DMS 273 treated with DMSO at 0.1 percent for 48 hours (cell line): ENCODE data around the gene JARID2.

Experiments
- DNase-seq: peaks from one replicate; lab custom pipeline; 2025; lab: John Stamatoyannopoulos, UW

The JARID2 gene

DNA sequence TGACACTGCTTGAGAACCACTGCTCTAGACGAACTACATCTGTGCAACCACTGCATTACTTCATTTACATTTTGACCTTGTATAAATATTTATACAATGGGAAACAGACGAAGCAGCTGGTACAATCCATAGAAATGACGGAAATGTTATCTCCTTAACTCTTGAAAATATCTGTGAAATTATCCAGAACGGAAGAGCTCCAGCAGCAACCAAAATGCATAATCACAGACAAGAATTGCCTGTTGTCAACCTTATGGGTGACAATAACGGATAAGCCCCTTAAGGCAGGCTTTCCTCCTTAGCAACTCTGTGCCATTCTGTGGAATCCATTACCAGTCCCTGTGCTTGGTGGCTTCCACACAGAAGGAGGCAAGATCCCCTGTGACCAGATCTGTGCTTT is 301.5 kb downstream of the JARID2 start:
- no peak for DNase-seq

DNA sequence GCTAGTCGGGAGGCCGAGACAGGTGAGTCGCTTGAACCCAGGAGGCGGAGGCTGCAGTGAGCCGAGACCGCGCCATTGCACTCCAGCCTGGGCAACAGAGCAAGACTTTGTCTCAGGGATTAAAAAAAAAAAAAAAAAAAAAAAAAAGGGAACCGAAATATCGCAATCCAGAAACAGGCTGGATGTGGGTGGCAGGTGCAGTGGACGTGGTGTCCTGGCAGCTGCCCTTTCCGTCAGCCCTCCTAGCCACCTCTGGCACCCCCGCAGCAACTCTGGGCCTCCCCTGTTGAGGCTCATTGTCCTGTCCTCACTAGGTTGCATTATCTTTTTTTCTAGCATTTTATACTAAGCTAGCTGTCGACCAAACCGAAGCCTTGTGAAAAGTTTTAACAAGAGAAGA is 303.5 kb downstream of the JARID2 start:
- DNase-seq, result no peak

DNA sequence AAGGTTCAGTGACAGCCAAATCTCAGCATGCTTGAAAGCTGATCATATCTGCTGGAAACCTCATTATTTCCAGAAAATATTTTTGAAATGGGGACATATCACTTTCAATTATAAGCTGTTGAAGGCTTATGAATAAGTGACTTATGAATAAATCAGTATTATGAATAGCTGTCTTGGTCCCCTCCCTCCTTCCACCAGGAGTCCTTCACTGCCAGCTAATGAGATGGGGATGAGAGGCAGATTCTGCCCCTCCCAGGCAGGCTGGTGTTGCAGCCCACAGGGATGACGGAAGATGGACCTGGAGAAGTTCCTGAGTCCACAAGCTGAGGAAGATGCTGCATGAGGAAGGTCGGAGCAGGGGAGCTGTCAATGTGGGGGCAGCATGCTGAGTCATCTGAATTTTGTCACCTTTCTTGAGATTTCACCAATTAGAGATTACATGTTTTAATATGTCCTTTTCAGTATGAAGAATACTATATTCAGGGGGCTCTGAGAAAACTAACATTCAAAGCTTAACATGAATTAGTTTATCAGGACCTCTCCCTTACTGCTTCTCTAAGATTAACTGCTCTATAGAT is 304.8 kb downstream of the JARID2 start:
- DNase-seq, result no peak

DNA sequence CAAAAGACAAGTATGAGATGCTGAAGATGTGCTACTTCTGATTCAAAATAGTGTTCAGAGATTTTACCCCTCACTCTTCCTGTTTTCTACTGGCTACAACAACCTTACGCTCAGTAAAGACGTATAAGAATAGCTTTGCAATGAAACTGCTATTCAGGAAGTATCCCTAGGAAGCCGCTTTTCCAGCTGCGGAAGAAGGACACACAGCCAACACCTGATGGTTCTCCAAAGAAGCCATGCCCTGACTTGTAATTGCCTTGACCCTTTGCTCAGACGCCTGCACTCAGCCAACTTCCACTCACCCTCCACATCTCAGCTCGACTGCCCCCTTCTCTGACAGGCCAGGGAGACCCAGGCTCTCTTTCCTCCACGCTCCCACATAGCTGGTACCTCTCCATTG is 305.4 kb downstream of the JARID2 start:
- no peak for DNase-seq

DNA sequence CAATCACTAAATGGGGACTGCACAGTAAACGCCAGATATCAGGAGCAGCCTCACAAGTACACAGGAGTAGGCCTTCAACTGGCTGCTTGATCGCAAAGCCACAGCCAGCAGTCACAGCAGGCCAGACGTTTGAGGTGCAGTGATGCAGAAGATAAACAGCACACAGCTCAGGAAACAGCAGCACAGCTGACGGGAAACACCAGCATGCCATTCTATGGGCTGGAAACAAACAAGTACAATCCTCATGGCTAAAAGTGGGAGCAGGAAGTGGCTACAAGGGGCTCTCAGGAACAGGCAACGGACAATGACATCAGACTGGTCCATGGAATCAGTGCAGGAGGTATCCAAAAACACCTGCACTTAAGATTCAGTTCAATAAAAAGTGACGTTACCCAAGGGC is 305.9 kb downstream of the JARID2 start:
- no peak for DNase-seq

DNA sequence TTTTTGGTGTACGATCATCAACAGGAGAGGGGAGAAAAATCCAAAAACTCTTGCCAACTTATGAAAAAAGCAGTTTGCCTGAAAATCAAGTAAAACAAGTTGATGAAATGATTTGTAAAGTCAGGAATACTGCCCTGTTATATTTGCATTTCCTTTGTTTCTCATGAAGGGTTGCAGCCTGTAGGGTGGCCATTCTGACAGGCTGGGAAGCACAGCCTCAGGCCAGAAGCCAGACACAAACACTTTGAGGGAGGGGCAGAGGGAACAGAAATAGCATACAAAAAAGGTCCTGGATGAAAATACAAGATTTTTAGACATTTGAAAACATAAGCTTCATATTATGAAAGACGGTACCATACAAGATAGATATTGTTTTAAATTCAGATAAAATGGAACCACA is 307.2 kb downstream of the JARID2 start:
- no peak for DNase-seq

DNA sequence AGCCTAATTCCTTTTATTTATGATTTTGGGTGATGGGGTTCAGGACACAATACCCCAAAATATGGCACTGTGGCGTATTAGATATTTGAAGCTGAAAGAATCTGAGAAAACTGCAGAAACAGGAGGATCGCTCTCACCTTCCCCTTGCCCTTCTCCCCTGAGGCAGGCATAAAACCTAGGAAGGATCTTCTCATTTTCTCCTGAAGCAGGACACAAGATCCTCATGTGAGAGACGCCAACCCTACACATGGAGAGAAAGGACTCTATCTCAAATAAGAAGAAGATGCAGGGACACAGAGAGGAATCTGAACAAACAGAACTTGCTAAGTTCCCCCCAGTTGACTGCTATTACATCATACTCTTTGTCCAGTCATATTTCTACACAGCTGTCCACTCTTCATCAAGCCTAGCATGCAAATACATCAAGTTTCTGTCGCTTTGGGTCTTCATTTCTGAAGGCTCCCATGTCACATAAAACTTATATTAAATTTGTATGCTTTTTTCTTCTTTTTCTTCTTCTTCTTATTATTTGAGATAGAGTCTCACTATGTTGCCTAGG is 307.9 kb downstream of the JARID2 start:
- DNase-seq, result no peak

DNA sequence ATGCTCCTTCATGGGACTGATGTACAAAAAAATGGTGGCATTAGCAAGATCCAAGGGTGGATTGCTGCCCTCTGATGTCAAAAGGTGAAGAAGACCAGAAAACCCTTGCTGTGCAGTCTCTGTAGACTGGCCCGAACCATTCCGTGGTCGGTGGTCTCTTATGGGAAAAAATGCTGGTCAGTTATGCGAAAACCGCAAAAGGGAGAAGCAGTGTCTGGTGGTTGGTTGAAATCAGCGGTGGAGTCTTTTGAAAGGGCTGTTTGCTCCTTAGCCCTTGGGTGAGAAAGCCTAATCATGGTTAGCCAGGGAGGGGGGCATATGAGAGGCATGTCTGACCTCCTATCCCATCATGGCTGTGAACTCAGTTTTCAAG is 308.8 kb downstream of the JARID2 start:
- no peak for DNase-seq

DNA sequence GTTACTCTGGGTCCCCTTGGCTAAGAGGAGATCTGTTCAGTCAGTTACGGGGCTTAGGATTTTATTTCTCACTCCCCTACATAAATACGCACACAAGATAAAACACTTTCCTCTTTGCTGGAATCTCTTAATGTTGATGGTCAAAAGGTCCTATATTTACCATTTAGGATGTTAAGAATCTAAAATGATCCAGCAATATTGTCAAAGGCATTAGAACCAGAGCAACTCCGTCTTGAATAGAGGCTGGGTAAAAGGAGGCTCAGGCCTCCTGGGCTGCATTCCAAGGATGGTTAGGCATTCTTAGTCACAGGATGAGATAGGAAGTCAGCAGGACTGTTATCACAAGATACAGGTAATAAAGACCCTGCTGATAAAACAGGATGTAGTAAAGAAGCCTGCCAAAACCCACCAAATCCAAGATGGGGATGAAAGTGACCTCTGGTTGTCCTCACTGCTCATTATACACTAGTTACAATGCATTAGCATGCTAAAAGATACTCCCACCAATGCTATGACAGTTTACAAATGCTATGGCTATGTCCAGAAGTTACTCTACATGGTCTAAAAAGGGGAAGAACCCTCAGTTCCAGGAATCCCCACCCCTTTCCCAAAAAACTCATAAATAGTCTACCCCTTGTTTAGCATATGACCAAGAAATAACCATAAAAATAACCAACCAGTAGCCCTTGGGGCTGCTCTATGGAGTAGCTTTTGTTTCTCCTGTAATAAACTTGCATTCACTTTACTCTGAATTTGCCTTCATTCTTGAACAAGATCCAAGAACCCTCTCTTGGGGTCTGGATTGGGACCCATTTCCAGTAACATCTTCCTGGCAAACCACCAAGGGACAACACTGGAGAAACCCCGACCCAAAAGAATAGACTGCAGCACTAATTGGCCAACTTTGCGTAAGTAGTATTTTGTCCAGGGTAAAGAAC is 309.5 kb downstream of the JARID2 start:
- DNase-seq, result no peak

DNA sequence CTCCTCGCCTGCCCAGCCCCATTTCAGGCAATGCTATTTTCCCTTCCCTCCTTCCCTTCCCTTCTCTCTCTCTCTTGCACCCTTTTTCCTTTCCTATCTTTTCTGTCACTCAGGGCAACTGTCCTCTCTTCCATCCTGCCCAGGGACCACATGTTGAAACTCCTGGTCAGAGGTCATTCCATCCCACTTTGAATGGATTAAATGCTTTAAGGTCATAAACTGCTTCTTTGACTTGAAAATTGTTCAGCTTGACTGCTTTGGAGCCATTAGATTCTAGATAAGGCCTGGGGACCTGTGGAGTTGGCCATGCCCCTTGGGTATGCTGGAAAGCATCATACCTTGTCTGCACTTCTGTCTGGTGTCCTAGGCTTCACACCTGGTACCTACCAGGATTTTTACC is 310.8 kb downstream of the JARID2 start:
- no peak for DNase-seq

DNA sequence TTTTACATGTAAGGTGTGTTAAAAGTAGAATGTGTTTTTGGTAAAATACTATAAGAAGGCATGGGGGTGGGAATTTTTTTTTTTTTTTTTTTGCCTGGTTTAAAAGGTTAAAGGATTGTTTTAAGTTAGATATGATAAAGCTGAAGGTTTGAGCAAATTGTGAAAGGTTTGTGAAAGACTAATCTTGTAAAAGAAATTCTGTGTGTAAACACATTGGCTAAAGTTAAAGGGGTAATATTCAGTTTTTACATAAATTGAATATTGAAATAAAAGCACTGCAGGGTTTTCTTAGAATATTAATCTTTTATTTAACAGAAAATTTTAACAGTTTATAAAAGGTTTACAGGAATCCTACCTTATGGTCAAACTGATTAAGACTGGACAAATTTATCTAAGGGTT is 311.3 kb downstream of the JARID2 start:
- no peak for DNase-seq

DNA sequence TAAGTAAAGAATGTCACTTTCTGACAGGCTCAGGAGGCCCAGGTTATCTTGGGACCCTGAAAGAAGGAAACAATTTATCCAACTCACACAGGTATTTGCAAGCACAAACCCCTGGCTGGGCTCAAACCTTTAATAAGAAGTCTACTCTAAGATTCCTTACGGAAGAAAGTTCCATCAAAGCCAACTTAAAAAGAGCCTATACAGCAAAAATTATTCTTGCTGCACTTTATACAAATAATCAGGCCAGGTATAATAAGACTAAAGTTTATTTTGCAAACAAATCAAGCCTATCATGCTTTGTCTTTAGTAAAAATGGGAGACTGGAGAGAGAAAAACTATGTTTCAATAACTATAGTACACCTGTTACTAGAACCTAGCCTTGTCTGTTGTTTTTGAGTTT is 314.8 kb downstream of the JARID2 start:
- no peak for DNase-seq

DNA sequence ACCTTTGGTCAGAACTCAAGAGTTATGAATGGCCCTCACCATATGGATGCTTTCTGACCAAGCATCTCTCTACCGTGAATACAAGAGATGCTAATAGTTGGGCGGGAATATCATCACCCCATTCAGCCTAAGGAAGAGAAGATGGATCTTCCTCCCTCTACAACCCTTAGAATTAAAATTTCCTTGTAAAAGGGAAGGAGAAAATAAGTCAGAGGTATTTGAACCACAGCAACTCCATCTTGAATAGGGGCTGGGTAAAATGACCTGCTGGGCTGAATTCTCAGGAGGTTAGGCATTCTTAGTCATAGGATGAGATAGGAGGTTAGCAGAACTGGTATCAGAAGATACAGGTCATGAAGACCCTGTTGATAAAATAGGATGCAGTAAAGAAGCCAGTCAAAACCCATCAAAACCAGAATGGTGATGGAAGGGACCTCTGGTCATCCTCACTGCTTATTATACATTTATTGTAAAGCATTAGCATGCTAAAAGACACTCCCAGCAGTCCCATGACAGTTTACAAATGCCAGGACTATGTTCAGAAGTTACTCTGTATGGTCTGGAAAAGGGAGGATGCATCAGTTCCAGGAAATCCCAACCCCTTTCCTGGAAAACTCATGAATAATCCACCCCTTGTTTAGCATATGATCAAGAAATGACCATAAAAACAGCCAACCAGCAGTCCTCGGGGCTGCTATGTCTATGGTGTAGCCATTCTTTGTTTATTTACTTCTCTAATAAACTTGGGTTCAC is 315.8 kb downstream of the JARID2 start:
- no peak for DNase-seq

DNA sequence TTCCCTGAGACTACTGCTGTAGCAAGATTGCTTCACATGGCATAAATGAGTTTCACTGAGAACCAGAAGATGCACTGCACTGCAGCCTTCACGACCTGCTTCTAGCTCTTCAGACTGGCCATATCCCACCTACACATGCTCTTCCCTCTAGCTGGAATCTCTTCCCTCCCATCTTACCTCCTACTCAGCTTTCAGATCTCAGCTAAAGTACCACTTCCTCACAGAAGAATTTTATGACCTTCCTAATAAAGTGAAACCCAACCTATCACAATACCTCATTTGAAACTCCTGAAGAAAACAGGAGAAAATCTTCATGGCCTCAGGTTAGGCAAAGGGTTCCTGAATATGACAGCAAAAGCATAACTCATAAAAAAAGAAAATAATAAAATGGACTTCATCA is 317.1 kb downstream of the JARID2 start:
- DNase-seq, result no peak

DNA sequence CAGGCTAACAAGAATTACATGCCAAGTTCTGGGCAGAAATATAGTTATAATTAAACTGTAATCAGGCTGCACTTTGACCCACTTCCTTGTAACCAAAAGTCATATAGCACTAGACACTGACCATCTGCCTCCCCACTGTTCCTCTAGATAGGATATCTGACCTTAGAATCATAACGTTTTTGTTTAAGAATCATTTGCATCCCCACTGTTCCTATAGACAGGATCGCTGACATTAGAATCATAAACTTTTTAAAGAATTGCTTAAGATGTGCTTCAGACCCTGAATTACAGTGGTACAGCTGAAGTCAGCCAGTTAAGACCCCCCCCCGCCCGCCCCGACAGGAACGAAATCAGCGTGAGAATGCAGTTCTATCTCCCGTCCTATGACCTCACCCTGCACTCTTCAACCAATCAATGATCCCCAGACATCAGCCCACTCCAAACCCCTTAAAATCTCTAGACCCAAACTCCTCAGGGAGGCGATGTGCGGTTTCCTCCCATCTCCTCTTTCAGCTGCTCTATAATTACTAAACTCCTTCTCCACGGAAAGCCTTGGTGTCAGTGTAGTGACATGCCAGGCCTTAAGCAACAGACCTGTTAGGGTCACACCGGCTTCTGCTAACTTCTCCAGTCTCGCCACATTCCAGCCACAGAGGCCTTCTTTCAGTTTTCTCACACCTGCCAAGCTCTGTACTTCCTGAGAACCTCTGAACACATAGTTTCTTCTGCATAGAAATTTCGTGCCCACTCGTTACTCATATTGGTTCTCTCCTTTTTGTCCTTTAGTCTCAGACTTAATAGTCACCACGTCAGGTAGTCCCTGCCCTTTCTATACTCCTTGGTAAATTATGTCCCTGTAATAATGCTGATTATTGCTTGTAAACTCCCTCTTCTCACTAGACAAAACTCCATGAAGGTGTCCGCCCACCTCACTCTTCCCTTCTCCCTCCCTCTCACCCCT is 323.4 kb downstream of the JARID2 start:
- DNase-seq, result no peak

DNA sequence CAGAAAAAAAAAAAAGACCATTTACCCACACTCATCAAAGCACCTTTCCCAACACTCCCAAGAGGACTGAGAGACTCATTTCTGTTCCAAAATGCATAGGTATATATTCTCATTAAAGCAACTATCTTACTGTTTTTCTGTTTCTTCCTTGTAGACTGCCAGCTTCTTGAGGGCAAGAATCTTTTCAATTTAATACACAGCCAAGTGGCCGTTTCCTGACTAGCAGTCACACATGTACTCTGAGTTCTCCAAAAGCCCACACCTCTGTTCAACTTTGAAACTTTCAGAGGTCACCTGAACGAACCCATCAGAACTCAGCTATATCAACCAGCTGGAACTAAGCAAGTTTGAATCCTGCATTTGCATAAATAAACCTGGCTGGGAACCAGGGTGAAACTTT is 324.3 kb downstream of the JARID2 start:
- no peak for DNase-seq
